T-helper 1 cell treated with Interleukin-12 subunit alpha and Interleukin-12 subunit beta and Interleukin-4 antibody, amounts not matched to agents 30 ng/mL and 1 ng/mL, for 36 hours (primary cell): Measurements from ENCODE around the gene FAM168A. TPM values are rescaled to one million over a fixed set of nuclear protein-coding genes. Genes with fewer than 3 reads are reported as not detected.
"Not testable (repeated sequence)": the region's sequence is repeated elsewhere in the genome, so short reads cannot be mapped to it uniquely, and the experiment has no call there.

Experiments
- intact Hi-C: fragments of 100-400 bp; cut with micrococcal nuclease; formaldehyde crosslinking; loops from one replicate; pipeline ENCODE4 v1.15.1; 2024
- total RNA-seq: library from RNA; stranded (reverse); gene quantifications from 2 replicates; pipeline ENCODE4 v1.2.3, GENCODE V29; 2022

Gene FAM168A
- total RNA-seq, 1 donor from 2014 or later: 29.4 TPM

DNA sequence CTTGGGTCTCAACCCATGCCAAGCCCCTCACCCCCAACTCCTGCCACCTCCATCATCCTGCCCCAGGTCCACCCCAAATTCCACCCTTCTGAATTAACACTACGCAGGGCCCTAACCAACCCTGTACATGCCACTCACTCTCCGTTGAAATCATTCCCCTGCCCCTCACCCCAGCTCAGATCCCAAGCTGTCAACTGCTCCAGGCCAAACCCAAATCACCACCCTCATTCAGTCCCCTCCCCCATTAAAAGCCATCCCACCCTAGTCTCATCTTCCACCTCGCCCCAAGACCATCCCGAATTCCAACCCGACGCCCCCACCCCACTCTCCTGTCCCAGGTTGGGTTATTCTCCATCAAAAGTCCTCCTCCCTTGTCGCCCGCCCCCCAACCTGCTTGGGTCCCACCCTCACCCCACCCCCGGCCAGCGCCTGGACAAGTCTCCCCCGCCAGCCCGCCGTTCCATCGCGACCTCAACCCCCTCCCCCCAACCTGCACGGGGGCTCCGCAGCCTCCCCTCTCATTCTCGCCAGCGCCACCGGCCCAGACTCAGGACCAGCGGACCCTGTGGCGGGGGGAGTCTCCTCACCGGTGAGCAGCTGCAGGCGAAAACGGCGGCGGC, 466 bp downstream of the FAM168A start:
- intact Hi-C loops: loop anchor here (1.0 to 5.0 kb wide), 5 partner anchors 32 to 780 kb away; no protein-coding TSS in a partner anchor

DNA sequence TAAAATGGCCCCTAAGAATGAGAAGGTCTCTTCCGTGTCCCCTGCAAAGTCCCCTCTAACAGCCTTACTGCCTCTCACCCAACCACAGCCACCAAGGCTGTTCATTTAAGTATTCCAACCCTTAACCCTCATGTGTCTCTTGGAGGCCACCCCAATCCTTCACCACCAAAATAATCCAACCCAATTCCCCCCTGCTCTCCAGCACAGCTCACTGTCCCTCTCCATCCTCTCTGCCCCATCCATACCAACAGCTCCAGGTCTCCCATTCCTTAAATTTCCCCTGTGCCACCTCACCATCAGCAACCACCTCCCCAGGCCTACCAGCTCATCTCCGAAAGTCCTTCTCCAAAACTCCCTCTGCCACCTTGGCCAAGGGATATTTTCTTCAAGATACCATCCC, 1.4 kb downstream of the FAM168A start:
- intact Hi-C loops: loop anchor here (5.0 kb wide), 4 partner anchors 74 to 779 kb away; no protein-coding TSS in a partner anchor

DNA sequence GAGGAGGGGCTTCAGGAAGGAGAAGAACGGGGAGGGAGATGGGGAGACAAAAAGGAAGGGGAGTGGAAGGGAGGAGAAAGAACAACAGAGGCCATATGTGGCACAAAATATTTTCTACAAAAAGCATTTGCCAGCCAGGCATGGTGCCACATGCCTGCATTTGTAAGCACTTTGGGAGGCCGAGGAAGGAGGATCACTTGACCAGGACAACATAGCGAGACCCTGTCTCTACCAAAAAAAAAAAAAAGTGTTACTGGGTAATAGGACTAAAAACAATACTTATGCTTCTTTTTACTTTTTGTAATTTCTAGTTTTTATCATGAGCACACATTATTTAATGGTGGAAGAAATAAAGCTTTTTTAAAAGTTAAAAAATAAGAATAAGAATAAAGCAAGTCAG, 5.3 kb downstream of the FAM168A start:
- intact Hi-C loops: no loop called here

DNA sequence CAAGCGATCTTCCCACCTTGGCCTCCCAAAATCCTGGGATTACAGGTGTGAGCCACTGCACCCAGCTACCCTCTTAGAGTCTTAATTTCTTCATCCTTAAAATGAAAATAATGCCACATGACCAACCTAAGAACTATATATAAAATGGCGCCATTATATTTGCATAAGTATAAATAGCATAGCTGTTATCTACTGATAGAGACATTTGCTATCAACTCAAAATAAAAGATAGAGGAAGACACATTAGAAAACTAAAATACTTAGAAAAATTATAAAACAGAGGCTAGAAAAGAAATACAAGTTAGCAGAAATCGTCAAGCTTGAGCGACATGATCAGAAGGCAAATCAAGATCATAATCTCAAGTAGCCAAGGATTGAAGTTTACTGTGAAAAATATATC, 6.2 kb downstream of the FAM168A start:
- intact Hi-C loops: no loop called here

DNA sequence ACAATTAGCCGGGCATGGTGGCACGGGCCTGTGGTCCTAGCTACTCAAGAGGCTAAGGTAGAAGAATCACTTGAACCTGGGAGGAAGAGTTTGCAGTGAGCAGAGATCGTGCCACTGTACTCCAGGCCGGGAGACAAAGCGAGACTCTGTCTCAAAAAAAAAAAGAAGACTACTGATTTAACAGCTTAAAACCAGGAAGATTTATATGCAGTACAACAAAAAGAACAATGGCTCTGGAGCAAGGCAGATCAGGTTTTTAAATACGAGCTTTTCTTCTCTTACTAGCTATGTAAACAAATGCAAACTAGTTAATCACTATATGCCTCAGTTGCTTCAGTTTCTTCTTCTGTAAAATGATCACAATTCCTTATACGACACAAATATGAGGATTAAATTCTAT, 6.9 kb downstream of the FAM168A start:
- intact Hi-C loops: no loop called here

DNA sequence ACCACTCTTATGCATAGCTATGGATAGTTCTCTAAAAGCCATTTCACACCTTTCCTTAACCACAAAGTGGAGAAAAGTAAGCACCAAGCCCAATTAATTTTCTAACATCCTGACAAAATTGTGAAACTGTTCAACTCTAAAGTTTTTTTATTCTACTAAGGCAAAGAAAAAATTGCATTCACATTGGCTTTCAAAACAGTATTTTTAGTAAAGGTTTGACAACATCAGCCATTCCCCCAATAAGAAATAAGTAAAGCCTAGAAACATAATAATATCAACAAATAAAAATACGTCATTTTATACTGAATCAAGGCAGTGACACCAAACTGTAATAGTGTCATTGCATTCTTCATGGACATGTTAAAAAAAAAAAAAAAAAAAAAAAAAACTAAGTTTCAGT, 11.1 kb downstream of the FAM168A start:
- intact Hi-C loops: no loop called here

DNA sequence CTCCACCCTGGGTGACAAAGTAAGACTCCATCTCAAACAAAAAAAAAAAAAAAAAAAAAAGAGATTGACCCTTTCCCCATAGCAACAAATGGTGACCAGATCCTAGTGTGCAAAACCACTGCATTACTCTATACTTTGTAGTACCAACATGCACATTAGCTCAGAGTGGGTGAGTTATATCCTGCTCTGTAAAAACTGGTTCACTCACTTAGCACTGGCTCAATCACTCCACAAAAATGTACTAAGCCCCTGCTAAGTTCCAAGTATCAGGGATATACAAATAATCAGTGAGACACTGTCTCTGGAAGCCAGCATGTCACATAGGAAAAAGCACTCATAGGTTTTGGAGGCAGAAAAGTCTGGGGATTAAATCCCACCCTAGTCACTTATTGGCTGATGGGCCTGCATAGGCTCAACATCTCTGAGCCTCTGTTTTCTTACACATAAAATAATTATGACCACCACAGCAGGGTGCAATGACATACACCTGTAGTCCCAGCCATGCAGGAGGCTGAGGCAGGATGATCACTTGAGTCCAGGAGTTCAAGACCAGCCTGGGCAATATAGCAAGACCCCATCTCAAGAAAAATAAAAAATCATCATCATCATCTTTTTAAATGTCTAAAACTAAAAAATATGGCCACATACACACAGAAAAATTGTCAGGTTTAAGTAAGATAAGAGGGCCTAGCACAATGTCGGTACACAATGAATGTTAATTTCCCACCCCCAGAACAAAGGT, 11.9 kb downstream of the FAM168A start:
- intact Hi-C loops: no loop called here

DNA sequence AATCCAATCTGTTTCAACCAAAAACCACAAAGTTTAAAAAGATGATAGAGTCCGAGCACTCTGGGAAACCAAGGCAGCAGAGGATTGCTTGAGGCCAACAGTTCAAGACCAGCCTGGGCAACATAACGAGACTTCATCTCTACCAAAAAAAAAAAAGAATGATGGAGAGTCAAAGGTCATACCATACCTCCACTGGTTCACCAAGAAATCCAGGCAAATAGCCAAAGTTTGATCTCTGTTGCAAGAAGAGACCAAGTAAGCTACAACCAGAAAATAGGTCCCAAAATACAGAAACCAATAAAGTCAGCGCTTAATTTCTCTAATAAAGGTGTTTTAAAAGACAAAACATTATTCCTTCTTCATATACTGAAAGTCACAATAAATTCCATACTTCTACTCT, 13.1 kb downstream of the FAM168A start:
- intact Hi-C loops: no loop called here

DNA sequence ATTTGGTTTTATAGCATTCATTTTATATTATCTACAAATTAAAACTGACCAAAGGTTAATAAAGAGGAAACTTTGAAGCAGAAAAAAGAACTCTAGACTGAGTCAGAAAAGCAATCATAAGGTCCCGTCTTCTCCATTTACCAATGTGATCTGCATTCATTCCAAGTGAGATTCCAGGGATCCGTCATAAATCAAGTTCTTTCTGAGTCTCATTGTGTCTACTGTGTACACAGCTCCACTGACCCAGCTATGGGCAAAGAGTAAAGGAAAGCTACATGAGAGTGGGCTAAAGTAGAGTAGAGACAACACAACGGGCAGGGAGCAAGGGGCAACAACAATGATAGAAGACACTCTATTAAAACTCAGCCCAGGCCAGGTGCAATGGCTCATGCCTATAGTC, 15.3 kb downstream of the FAM168A start:
- intact Hi-C loops: no loop called here

DNA sequence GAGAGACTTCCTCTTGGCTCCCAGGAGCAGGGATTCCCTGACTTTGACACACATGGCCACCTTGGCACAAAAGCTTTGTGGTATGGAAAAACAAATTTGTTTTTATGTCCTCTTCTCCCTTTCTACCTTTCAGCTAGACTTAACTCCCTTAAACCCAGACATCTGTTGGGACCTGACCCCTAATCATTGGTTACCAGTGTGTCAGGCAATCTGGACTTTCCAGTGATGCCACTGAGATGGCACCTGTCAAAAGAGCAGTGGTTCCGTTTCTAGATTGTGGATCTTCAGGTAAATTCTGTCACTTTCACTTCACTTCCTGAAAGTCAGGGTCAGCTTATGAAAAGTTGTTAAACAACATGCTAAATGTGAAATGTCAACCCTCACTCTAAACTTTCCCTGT, 17.2 kb downstream of the FAM168A start:
- intact Hi-C loops: not testable (repeated sequence)

DNA sequence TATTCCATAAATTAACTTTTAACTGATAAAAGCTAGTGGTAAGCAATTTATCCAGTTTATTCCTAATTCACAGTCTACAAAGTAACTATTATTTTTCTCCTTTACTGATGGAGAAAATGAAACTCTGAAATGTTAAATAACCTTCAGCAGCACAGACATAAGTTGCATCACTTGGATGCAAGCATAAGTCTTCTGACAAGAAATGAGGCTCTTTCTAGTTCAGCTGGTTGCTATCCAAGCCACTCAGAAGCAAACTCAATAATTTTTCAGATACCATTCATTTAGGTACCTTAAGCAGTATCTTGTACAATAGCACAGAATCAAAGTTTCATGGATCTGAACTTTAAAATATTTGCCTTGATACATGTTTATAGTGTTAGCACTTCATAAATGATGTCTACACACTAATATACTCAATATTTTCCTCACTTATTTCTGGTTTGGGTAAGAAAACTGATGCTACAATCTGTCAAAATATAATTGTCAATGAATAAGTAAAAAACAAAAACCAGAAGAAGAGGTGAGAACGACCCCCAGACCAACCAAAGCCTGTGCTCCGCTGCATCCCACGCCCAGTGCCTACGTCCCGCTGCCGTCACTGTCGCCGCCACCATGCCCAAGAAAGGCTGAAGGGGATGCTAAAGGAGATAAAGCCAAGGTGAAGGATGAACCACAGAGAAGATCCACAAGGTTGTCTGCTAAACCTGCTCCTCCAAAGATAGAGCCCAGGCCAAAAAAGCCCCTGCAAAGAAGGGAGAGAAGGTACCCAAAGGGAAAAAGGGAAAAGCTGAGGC, 18.1 kb downstream of the FAM168A start:
- intact Hi-C loops: no loop called here

DNA sequence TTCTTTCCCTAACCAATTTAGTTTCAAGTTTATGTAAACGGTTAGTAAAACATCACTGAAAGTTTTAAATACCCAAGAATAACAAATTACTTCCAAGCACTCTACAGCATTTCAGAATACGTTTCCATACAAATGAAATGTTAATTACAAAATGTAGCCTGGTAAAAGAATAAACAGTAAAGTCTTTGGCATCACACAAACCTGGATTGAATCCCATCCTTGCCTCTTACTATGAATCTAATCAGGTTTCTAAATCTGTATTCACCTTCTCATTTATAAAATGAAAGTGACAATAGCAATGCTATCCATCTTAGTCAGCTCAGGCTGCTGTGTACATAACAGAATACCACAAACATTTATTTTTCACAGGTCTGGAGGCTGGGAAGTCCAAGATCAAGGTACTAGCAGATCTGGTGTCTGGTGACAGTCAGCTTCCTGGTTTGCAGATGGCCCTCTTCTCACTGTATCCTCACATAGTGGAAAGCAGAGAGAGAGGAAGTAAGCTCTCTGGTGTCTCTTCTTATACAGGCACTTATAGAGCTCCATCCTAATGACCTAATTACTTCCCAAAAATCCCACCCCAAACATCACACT, 19.2 kb downstream of the FAM168A start:
- intact Hi-C loops: loop anchor here (1.0 kb wide), 1 partner anchor 20 kb away; the partner anchor contains the start of gene FAM168A

DNA sequence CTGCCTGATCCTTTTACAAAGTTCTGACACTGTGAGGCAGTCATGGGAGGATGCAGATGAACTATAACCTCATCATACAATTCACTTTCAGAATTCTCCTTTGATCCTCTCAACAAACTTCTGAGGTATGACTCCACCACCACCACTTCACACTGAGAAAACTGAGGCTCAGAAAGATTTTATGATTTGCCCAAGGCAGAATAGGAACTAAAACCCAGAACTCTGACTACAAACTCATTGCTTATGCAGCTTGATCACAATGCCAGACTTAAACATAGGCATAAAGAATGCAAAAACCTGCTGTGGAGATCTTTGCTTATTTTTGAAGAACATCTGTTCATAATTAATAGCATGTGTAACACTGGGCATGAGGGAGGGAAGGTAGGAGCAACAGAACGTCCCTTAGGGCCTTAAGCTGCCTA, 20.4 kb downstream of the FAM168A start:
- intact Hi-C loops: no loop called here

DNA sequence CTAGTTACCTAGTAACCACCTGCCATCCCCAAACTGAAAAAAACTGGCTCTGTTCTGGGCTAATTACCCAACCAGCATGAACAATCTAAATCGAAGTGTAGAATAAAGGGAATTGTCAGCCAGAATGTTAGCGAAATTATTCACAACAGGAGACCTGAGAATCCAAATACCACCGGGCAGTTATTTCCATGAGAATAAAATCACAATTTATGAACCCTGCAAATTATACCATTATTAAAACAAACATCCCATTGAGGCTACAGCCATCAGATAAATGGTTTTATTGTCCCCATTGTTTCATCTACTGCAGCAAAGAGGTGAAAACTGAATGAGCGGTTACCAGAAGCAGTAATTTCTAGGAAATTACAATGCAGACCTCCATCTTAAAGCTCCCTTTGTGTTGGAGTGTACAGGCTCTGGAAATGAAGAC, 21.7 kb downstream of the FAM168A start:
- intact Hi-C loops: no loop called here

DNA sequence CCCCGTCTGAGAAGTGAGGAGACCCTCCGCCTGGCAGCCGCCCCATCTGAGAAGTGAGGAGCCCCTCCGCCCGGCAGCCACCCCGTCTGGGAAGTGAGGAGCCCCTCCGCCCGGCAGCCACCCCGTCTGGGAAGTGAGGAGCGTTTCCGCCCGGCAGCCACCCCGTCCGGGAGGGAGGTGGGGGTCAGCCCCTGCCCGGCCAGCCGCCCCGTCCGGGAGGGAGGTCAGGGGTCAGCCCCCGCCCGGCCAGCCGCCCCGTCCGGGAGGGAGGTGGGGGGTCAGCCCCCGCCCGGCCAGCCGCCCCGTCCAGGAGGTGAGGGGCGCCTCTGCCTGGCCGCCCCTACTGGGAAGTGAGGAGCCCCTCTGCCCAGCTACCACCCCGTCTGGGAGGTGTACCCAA, 25.9 kb downstream of the FAM168A start:
- intact Hi-C loops: not testable (repeated sequence)

DNA sequence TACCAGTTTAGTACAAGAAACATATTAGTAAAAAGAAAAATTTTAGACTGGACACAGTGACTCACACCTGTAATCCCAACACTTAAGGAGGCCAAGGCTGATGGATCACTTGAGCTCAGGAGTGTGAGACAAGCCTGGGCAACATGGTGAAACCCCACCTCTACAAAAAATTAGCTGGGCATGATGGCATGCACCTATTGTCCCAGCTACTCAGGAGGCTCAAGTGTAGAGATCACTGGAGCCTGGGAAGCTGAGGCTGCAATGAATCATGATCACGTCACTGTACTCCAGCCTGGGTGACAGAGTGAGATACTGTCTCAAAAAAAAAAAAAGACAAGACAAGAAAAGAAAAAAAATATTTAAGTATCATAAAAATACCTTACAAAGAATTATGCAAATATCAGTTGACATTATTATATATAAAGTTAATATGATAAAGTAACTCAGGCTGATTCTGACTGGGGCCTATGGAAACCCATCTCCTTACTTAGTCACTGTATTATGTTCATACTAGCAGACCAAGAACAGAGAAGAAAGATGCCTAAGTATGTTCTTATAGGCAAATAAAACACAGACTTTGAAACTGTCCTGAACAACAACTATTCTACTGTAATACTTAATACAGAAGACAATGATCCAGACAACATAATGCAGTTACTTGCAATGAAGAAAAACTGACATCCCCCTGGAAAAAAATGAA, 27.3 kb downstream of the FAM168A start:
- intact Hi-C loops: no loop called here

DNA sequence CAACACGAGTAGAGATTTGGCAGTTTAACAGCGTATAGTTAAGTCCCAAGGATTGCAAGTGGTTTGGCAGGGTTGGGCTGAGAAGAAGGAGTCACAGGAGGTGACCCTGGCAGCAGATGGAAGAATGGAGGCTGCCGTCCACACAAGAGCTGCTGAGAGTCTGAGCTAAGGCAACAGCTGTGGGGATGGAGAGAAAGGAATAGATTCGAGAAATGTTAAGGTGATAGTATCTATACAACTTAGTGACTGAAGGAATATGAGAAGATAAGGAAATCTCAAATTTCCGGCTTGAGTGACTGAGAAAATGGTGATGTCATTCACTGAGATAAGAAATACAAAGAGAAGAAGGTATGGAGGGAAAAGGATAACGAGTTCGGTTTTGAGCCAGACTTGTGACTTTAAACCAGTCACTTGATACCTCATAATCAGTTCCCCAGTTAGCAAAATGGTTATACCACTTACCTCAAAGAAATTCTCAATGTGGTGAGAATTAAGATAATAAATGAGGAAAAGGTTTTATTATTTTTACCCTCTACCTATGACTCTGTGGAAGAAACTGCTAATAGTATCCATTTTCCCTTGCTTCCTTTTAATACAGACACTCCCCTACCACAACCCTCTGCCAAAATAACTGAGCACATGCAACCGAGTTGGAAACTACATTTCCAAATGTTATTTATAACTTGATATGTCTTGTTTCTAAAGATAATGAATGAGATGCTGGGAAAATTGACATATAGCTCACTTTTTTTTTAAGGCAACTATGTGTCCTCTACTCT, 30.7 kb downstream of the FAM168A start:
- intact Hi-C loops: loop anchor here (5.0 kb wide), 1 partner anchor 1620 kb away; no protein-coding TSS in a partner anchor

DNA sequence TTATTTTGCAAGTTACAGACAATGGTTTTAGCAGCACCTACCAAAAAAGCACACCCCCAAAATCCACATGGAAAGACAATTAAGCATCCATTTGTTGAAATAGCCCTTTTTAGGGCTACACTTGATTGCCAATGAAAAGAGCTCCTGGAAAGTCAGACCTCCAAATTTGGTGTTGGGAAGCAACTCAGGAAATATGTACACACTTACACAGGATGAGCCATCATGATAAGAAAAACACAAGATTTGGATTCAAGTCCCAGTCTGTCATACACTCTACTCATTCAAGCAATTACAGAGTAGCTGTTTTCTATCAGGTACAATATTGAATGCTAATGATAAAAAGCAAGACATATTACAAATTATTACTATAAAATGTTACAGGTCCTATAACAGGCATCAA, 31.5 kb downstream of the FAM168A start:
- intact Hi-C loops: loop anchor here (5.0 kb wide), 1 partner anchor 1619 kb away; no protein-coding TSS in a partner anchor

DNA sequence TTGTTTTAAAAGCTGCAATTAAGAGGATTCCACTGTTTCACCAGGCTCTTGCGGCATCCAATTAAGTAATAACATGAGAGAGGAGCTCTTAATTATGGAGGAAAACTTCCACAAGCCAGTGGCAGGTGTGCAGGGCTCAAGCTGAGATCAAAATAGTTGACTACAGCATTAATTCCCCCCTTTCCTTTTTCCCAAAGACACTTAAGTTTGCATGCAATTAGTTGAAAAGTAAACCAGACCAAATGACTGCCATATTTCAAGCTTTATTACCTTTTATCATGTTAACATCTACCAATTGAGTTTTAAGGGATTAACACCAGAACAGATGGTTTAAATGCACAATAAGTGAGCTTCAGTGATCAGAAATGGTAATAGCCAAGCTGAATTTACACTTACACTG, 32.1 kb downstream of the FAM168A start:
- intact Hi-C loops: loop anchor here (1.0 to 5.0 kb wide), 2 partner anchors 31 to 1619 kb away; no protein-coding TSS in a partner anchor

DNA sequence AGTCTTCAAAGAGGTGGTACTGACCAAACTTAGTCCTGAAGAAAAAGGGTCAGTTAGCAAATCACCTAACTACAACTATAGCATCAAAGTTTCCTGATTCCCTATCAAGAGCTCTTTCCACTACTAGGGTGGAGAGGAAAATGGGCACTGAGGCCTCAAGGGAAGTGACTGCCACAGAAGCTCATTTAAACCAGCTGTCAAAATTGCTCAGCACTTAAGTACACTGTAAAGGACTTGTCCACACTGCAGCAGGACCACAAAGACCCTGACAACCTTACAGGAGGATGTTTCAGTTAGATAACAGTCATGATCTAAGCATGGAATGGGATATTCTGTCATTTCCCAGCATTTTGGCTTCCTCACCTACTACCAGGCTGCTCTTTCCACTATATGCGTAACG, 33.0 kb downstream of the FAM168A start:
- intact Hi-C loops: loop anchor here (1.0 to 5.0 kb wide), 2 partner anchors 32 to 1618 kb away; no protein-coding TSS in a partner anchor
